Parathyroid adenoma (tissue), 2 donors: Measurements from ENCODE around the gene PTPRS.

Experiments used
- H2AFZ ChIP-seq: fragments of 300-600 bp; sonication (generic); one replicate; pipeline ENCODE4 v1.7.0; 2017; ENCODE audit warnings: antibody characterized with exemption, mild to moderate bottlenecking
- H3K27ac ChIP-seq: fragments of 300-600 bp; sonication (generic); one replicate; pipeline ENCODE4 v1.7.0; 2017
- H3K27me3 ChIP-seq: fragments of 300-600 bp; sonication (generic); one replicate; pipeline ENCODE4 v1.7.0; 2017; ENCODE audit warnings: low read length; ENCODE audit not compliant: control insufficient read depth, insufficient read depth
- H3K36me3 ChIP-seq: fragments of 300-600 bp; sonication (generic); one replicate; pipeline ENCODE4 v1.7.0; 2017; ENCODE audit warnings: low read length; ENCODE audit not compliant: control insufficient read depth, insufficient read depth
- H3K4me1 ChIP-seq: fragments of 300-600 bp; sonication (generic); one replicate; pipeline ENCODE4 v1.7.0; 2017; ENCODE audit warnings: control low read depth
- H3K4me2 ChIP-seq: fragments of 300-600 bp; sonication (generic); one replicate; pipeline ENCODE4 v1.7.0; 2017; ENCODE audit warnings: low read length
- H3K4me3 ChIP-seq: fragments of 300-600 bp; sonication (generic); one replicate; pipeline ENCODE4 v1.7.0; 2017; ENCODE audit warnings: low read depth, low read length
- H3K79me2 ChIP-seq: fragments of 300-600 bp; sonication (generic); one replicate; pipeline ENCODE4 v1.7.0; 2017; ENCODE audit warnings: control low read depth
- H3K9ac ChIP-seq: fragments of 300-600 bp; sonication (generic); one replicate; pipeline ENCODE4 v1.7.0; 2017; ENCODE audit warnings: mild to moderate bottlenecking
- H3K9me3 ChIP-seq: fragments of 300-600 bp; sonication (generic); one replicate; pipeline ENCODE4 v1.7.0; 2017; ENCODE audit warnings: low read length; ENCODE audit not compliant: control insufficient read depth
- TF ChIP-seq, protein P1 (sequence below): fragments of 300-600 bp; sonication (generic); IDR thresholded peaks from one replicate; pipeline ENCODE4 v1.7.0; 2017; ENCODE audit warnings: antibody characterized with exemption, mild to moderate bottlenecking
- donor health status: primary hyperparathyroidism.

PTPRS gene

DNA sequence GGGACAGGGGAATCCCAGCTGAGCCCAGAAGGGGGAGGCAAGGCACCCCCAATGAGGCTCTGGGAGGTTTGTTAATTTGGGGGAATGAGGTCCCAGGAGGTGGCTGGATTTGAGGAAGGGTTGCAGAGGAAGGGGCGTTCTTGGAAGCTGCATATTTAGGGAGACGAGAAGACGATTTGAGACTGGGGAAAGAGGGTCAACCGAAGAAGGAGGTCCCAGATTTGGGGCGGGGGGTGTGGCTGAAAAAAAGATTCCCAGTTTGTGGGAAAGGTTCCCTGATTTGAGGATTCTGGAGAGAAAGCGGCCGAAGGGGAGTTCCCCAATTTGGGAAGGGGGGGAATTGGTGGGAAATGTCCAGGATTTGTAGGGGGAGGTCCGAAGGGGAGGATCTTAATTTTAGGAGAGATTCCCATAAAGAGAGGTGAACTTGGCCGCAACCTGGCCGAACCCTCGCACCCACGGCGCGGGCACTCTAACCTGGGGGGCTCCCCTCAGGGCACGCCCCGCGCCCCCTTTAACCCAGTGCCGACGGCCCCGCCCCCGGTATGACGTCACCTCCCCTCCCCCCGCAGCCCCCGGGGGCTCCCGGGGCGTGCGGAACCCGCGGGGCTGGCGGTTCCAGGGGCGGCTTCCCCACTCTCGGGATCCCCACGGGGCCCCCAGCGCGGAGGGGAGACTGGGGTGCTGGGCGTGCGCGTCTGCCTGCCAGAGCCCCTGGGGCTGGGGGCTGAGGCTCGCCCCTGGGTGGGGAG lies 1.2 kb downstream of the PTPRS start:
- Histone ChIP-seq H3K4me3 (no peak overlapping the region), H3K9me3 (no peaks in the 10 kb centered on the region), H3K9ac (no peak overlapping the region), H3K36me3 (no peaks in the 10 kb centered on the region), H3K27me3 (no peaks in the 10 kb centered on the region), H3K4me2 (no peak overlapping the region), H3K4me1 (no peaks in the 10 kb centered on the region), H2AFZ (no peak overlapping the region), H3K27ac (no peak overlapping the region), H3K79me2 (no peaks in the 10 kb centered on the region)
- TF ChIP-seq, protein P1, sequence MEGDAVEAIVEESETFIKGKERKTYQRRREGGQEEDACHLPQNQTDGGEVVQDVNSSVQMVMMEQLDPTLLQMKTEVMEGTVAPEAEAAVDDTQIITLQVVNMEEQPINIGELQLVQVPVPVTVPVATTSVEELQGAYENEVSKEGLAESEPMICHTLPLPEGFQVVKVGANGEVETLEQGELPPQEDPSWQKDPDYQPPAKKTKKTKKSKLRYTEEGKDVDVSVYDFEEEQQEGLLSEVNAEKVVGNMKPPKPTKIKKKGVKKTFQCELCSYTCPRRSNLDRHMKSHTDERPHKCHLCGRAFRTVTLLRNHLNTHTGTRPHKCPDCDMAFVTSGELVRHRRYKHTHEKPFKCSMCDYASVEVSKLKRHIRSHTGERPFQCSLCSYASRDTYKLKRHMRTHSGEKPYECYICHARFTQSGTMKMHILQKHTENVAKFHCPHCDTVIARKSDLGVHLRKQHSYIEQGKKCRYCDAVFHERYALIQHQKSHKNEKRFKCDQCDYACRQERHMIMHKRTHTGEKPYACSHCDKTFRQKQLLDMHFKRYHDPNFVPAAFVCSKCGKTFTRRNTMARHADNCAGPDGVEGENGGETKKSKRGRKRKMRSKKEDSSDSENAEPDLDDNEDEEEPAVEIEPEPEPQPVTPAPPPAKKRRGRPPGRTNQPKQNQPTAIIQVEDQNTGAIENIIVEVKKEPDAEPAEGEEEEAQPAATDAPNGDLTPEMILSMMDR: no peak

DNA sequence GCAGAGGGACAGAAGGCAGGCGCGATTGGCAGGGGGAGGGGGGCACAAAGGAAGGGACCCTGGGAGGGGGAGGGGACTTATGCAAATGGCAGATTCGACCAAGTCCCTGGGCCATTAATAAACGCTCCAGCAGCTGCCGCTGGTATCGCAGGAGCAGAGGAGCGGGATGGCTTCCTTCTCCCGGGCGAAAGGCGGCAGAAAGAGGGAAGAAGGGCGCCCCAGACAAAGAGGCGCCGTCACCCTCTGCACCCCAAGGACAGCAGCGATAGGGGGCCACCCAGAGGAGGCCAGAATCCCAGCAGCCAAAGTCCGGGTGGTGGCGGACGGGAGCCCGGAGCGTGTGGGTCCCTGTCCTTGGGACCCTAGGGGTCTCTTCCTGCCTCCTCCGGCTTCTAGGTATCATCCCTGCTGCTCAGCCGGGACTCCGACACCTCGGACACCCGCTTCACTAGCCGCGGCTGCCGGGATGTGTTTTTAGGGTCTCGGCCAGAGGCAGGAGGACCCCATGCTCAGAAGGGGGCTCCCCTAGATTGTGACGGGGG lies 1.9 kb downstream of the PTPRS start:
- no peaks in the 10 kb centered on the region for H3K36me3 ChIP-seq
- no peak overlapping the region for H2AFZ ChIP-seq
- H3K9ac ChIP-seq: no peak overlapping the region
- no peak overlapping the region for H3K4me2 ChIP-seq
- no peaks in the 10 kb centered on the region for H3K9me3 ChIP-seq
- no peak overlapping the region for H3K4me3 ChIP-seq
- H3K27me3 ChIP-seq: no peaks in the 10 kb centered on the region
- TF ChIP-seq, protein P1: no peak
- no peak overlapping the region for H3K27ac ChIP-seq
- H3K79me2 ChIP-seq: no peaks in the 10 kb centered on the region
- H3K4me1 ChIP-seq: no peaks in the 10 kb centered on the region

DNA sequence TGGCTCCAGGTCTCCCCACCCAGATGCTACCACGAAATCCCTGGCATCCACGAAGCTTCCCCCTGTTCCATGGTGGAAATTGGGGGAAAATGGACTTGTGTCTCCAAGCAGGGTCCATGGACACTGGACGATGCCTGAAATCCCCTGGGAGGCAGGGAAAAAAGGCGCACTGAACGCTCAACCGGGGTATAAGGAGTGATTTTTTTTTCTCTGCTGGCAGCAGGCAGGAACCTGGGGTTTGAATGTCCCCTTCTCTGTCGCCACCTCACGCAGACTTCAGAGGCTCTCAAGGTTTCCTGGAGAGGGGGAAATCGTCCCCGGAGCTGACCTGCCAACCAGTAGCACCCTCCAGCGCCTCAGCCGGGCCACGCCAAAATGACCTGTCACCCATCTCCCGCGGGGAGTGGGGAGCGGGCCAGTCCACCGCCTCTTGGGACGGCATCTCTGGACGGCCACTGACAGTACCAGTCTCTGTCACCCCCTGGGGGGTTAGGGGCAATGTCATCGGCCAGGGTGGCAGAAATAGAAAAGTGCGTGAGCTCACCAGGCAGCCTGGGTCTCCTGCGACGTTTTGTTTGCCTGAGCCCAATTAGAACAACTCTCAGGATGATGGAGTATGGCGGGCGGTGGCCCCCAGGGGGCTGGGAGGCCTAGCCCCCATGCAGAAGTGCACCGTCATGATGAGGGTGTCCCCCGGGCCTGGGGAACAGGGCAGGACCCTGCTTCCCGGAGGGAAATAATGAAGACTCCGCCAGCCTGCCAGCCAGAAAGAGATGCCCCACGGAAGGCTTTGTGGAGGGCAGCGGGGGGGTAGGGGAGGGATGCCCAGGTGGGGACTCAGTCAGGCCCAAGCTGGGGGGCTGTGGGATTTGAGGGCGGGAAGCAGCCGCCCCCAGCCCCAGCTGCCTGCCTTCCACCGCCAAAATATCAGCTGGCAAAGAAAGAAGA lies 2.6 kb downstream of the PTPRS start:
- Histone ChIP-seq H3K9ac (no peak overlapping the region), H3K27me3 (no peaks in the 10 kb centered on the region), H3K4me2 (no peak overlapping the region), H3K27ac (no peak overlapping the region), H3K4me1 (no peaks in the 10 kb centered on the region), H2AFZ (no peak overlapping the region), H3K36me3 (no peaks in the 10 kb centered on the region), H3K4me3 (no peak overlapping the region), H3K79me2 (no peaks in the 10 kb centered on the region), H3K9me3 (no peaks in the 10 kb centered on the region)
- TF ChIP-seq, protein P1: no peak

DNA sequence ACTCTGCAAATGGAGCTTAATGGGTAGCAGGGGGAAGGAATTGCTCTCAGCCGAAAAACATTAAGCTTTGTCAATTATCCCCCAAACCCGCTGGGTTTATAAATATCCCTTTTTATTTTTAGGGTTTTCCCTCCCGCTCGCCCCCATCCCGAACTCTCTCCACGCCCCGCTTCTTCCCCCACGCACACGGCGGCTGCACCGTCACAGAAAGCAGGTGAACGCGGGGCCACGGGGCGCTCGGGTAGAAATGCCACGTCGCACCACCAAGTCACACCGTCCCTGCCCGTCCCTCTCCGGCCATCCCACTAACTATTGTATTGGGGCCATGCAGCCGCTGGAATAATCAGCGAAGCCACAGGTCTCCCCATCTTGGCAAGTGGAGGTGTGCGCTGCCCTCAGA lies 3.5 kb downstream of the PTPRS start:
- H3K4me1 ChIP-seq: no peaks in the 10 kb centered on the region
- H3K9ac ChIP-seq: no peak overlapping the region
- no peak overlapping the region for H3K27ac ChIP-seq
- no peaks in the 10 kb centered on the region for H3K79me2 ChIP-seq
- no peaks in the 10 kb centered on the region for H3K36me3 ChIP-seq
- no peaks in the 10 kb centered on the region for H3K9me3 ChIP-seq
- TF ChIP-seq, protein P1: no peak
- H2AFZ ChIP-seq: no peak overlapping the region
- H3K4me3 ChIP-seq: no peak overlapping the region
- H3K4me2 ChIP-seq: no peak overlapping the region
- no peaks in the 10 kb centered on the region for H3K27me3 ChIP-seq
